ENCODE data around the gene TMEM154. TPM values are rescaled to one million over a fixed set of nuclear protein-coding genes. Genes with fewer than 3 reads are reported as not detected.

The TMEM154 gene
- polyA plus RNA-seq, 3 donors = 24.7 to 157 (median 117) TPM

GRCh38 chr4:152607178-152607577 is 72.6 kb downstream of the TMEM154 start:
- Mint-ChIP-seq H3K4me1 (peaks cover 8% of the 10 kb centered on the region), H3K4me3 (no peak overlapping the region), H3K36me3 (no peaks in the 10 kb centered on the region), H3K27me3 (ENCODE audit: low read depth in 3 of 3) (peaks cover 2 to 13% (median 5%) of the 10 kb centered on the region in 3 donors), H3K27ac (no peak overlapping the region), H3K9me3 (no peaks in the 10 kb centered on the region)
- no peak overlapping the region for H3K4me2 ChIP-seq (replicated peaks; ENCODE audit: extremely low read depth, low read length, poor library complexity, severe bottlenecking)
- TF ChIP-seq, protein P1, sequence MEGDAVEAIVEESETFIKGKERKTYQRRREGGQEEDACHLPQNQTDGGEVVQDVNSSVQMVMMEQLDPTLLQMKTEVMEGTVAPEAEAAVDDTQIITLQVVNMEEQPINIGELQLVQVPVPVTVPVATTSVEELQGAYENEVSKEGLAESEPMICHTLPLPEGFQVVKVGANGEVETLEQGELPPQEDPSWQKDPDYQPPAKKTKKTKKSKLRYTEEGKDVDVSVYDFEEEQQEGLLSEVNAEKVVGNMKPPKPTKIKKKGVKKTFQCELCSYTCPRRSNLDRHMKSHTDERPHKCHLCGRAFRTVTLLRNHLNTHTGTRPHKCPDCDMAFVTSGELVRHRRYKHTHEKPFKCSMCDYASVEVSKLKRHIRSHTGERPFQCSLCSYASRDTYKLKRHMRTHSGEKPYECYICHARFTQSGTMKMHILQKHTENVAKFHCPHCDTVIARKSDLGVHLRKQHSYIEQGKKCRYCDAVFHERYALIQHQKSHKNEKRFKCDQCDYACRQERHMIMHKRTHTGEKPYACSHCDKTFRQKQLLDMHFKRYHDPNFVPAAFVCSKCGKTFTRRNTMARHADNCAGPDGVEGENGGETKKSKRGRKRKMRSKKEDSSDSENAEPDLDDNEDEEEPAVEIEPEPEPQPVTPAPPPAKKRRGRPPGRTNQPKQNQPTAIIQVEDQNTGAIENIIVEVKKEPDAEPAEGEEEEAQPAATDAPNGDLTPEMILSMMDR (IDR thresholded peaks at IDR 0.05) = no peak
- DNase-seq = no peak
- H3K4me3 ChIP-seq (replicated peaks in 1 of 3; ENCODE audit: low read depth in 2 of 3, low read length in 3 of 3) = no peak overlapping the region
- no peaks in the 10 kb centered on the region for H3K27me3 ChIP-seq (ENCODE audit: control insufficient read depth in 2 of 2, insufficient read depth in 2 of 2, low read length in 2 of 2)
- no peak overlapping the region for H2AFZ ChIP-seq (ENCODE audit: insufficient read depth, low read depth, low read length, poor library complexity, severe bottlenecking)
- intact Hi-C loops (cut with micrococcal nuclease) = no loop called here
- H3K36me3 ChIP-seq (replicated peaks in 1 of 2; ENCODE audit: control insufficient read depth in 1 of 2, insufficient read depth in 2 of 2, low read length in 2 of 2) = no peaks in the 10 kb centered on the region
- no peaks in the 10 kb centered on the region for H3K79me2 ChIP-seq (ENCODE audit: insufficient read depth, low read length)
- H3K27ac ChIP-seq (ENCODE audit: low read depth in 1 of 2, low read length in 2 of 2) = no peak overlapping the region
- H3K4me1 ChIP-seq (ENCODE audit: control insufficient read depth in 1 of 2, insufficient read depth in 2 of 2, low read length in 2 of 2) = no peaks in the 10 kb centered on the region
- no peak overlapping the region for H3K9ac ChIP-seq (ENCODE audit: insufficient read depth, low read length, poor library complexity, severe bottlenecking)
- no peaks in the 10 kb centered on the region for H4K20me1 ChIP-seq (ENCODE audit: insufficient read depth, low read length)
- H3K9me3 ChIP-seq (replicated peaks in 1 of 2; ENCODE audit: control insufficient read depth in 1 of 2, insufficient read depth in 1 of 2, low read length in 2 of 2) = no peaks in the 10 kb centered on the region
- WGBS (ENCODE audit: insufficient coverage) = 87% methylated on average over 7 of the region's 7 CpGs

- no peak overlapping the region for H3K4me2 ChIP-seq (replicated peaks; ENCODE audit: extremely low read depth, low read length, poor library complexity, severe bottlenecking)
- no peak for DNase-seq
These were observed 73.0 kb downstream of the TMEM154 start for GRCh38 chr4:152606753-152607152.

More at GRCh38 chr4:152606753-152607152, 73.0 kb downstream of the TMEM154 start:
- no peak overlapping the region for H3K27ac ChIP-seq (ENCODE audit: low read depth in 1 of 2, low read length in 2 of 2)
- H3K9me3 ChIP-seq (replicated peaks in 1 of 2; ENCODE audit: control insufficient read depth in 1 of 2, insufficient read depth in 1 of 2, low read length in 2 of 2) = no peaks in the 10 kb centered on the region
- H3K27ac Mint-ChIP-seq = no peak overlapping the region
- H3K79me2 ChIP-seq (ENCODE audit: insufficient read depth, low read length) = no peaks in the 10 kb centered on the region
- intact Hi-C loops (cut with micrococcal nuclease) = no loop called here
- H3K9me3 Mint-ChIP-seq = no peaks in the 10 kb centered on the region
- no peak overlapping the region for H2AFZ ChIP-seq (ENCODE audit: insufficient read depth, low read depth, low read length, poor library complexity, severe bottlenecking)
- peaks cover 2 to 11% (median 8%) of the 10 kb centered on the region in 3 donors for H3K27me3 Mint-ChIP-seq (ENCODE audit: low read depth in 3 of 3)
- 86% methylated on average over 2 of the region's 8 CpGs for WGBS (ENCODE audit: insufficient coverage)
- no peaks in the 10 kb centered on the region for H3K4me1 ChIP-seq (ENCODE audit: control insufficient read depth in 1 of 2, insufficient read depth in 2 of 2, low read length in 2 of 2)
- peaks cover 8% of the 10 kb centered on the region for H3K4me1 Mint-ChIP-seq
- H3K4me3 ChIP-seq (replicated peaks in 1 of 3; ENCODE audit: low read depth in 2 of 3, low read length in 3 of 3) = no peak overlapping the region
- no peaks in the 10 kb centered on the region for H3K36me3 Mint-ChIP-seq
- no peak overlapping the region for H3K4me3 Mint-ChIP-seq
- TF ChIP-seq, protein P1 (IDR thresholded peaks at IDR 0.05) = no peak
- no peaks in the 10 kb centered on the region for H4K20me1 ChIP-seq (ENCODE audit: insufficient read depth, low read length)
- no peak overlapping the region for H3K9ac ChIP-seq (ENCODE audit: insufficient read depth, low read length, poor library complexity, severe bottlenecking)
- no peaks in the 10 kb centered on the region for H3K27me3 ChIP-seq (ENCODE audit: control insufficient read depth in 2 of 2, insufficient read depth in 2 of 2, low read length in 2 of 2)
- H3K36me3 ChIP-seq (replicated peaks in 1 of 2; ENCODE audit: control insufficient read depth in 1 of 2, insufficient read depth in 2 of 2, low read length in 2 of 2) = no peaks in the 10 kb centered on the region
